MM.1S (cell line): ENCODE measurements around the gene TMC8.

ENCODE experiments used
- EZH2 ChIP-seq: fragments of 300-600 bp; sonication (generic); optimal IDR thresholded peaks from 2 replicates; pipeline ENCODE3; 2017; ENCODE audit warnings: low read depth, mild to moderate bottlenecking, antibody characterized with exemption, low read length, mixed read lengths
- TF ChIP-seq, protein P1 (sequence below): fragments of 300-600 bp; sonication (generic); IDR thresholded peaks from 2 replicates; pipeline ENCODE4 v1.5.1; 2016; ENCODE audit warnings: antibody characterized with exemption, low read length, mixed read lengths

DNA sequence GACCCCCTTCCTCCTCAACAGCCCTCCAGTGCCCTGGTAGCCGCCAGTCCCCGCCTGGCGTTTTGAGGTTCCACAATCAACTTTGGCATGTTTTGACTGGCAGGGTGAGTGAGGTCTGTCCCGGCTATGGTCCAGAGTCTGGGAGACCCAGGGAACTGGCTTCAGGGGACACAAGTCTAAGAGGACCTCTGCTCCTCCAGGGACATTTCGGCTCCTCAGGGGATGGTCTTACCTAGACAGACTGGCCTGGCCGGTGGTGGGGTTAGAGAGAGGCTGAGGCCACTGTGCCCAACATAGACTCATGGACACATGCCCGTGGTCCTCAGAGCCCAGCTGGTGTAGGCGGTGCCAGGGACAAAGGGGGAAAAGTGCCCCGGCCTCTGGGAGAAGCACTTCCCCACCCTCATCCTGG lies 2.2 kb downstream of the TMC8 start:
- TF ChIP-seq, protein P1, sequence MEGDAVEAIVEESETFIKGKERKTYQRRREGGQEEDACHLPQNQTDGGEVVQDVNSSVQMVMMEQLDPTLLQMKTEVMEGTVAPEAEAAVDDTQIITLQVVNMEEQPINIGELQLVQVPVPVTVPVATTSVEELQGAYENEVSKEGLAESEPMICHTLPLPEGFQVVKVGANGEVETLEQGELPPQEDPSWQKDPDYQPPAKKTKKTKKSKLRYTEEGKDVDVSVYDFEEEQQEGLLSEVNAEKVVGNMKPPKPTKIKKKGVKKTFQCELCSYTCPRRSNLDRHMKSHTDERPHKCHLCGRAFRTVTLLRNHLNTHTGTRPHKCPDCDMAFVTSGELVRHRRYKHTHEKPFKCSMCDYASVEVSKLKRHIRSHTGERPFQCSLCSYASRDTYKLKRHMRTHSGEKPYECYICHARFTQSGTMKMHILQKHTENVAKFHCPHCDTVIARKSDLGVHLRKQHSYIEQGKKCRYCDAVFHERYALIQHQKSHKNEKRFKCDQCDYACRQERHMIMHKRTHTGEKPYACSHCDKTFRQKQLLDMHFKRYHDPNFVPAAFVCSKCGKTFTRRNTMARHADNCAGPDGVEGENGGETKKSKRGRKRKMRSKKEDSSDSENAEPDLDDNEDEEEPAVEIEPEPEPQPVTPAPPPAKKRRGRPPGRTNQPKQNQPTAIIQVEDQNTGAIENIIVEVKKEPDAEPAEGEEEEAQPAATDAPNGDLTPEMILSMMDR, result no peak
- no peak for TF ChIP-seq EZH2
